Neutrophil (primary cell): ENCODE data around the gene HSF4.

Experiments used
- H3K27ac ChIP-seq: fragments of 200-600 bp; sonication (generic); 2 replicates; pipeline ENCODE4 v1.5.1; 2016; ENCODE audit warnings: mild to moderate bottlenecking, moderate library complexity
- H3K27me3 ChIP-seq: fragments of 200-600 bp; sonication (generic); 2 replicates; pipeline ENCODE4 v1.6.0; 2016; ENCODE audit warnings: mild to moderate bottlenecking
- H3K36me3 ChIP-seq: fragments of 200-600 bp; sonication (generic); 2 replicates; pipeline ENCODE4 v1.5.1; 2017
- H3K4me1 ChIP-seq, 2 experiments: fragments of 200-600 bp in 1 of 2; sonication (generic) in 1 of 2; 1 replicate in 1 of 2; 2 replicates in 1 of 2; pipeline versions ENCODE4 v1.5.1 to v1.6.1; 2013 to 2016; ENCODE audit warnings: low read depth in 1 of 2, low read length in 1 of 2, mild to moderate bottlenecking in 1 of 2, moderate library complexity in 1 of 2; ENCODE audit not compliant: control insufficient read depth in 1 of 2, insufficient read depth in 1 of 2
- H3K4me3 ChIP-seq, 2 experiments: fragments of 200-600 bp in 1 of 2; sonication (generic) in 1 of 2; 1 replicate in 1 of 2; 2 replicates in 1 of 2; pipeline ENCODE4 v1.5.1; 2013 to 2016; ENCODE audit warnings: low read depth in 1 of 2, low read length in 1 of 2, mild to moderate bottlenecking in 1 of 2, moderate library complexity in 1 of 2
- H3K9me3 ChIP-seq: fragments of 200-600 bp; sonication (generic); 2 replicates; pipeline ENCODE4 v1.5.1; 2016
- CTCF ChIP-seq: fragments of 200-600 bp; sonication (generic); IDR thresholded peaks from 2 replicates; pipeline ENCODE4 v1.5.1; 2016; ENCODE audit warnings: antibody characterized with exemption

Gene HSF4

GRCh38 chr16:67187175-67187890 lies 22.8 kb downstream of the HSF4 start:
- H3K4me1 ChIP-seq, result peaks cover 35 to 38% of the 10 kb centered on the region in 2 experiments
- TF ChIP-seq CTCF, result no peak
- H3K4me3 ChIP-seq, result no peak overlapping the region
- no peaks in the 10 kb centered on the region for H3K36me3 ChIP-seq
- peaks cover 30% of the 10 kb centered on the region for H3K27me3 ChIP-seq
- no peak overlapping the region for H3K27ac ChIP-seq
- H3K9me3 ChIP-seq, result no peaks in the 10 kb centered on the region

- TF ChIP-seq CTCF, result no peak
- H3K4me1 ChIP-seq, result peaks cover 39 to 40% of the 10 kb centered on the region in 2 experiments
- H3K9me3 ChIP-seq, result no peaks in the 10 kb centered on the region
Measured at GRCh38 chr16:67188323-67188722, 23.8 kb downstream of the HSF4 start.

GRCh38 chr16:67188798-67189197 lies 24.3 kb downstream of the HSF4 start:
- Histone ChIP-seq H3K27ac (no peak overlapping the region), H3K9me3 (no peaks in the 10 kb centered on the region), H3K36me3 (peaks cover 5% of the 10 kb centered on the region), H3K4me1 (peaks cover 40 to 42% of the 10 kb centered on the region in 2 experiments), H3K4me3 (no peak overlapping the region), H3K27me3 (peaks cover 30% of the 10 kb centered on the region)
- no peak for TF ChIP-seq CTCF

More at GRCh38 chr16:67188323-67188722, 23.8 kb downstream of the HSF4 start:
- Histone ChIP-seq H3K4me3 (no peak overlapping the region), H3K27me3 (peaks cover 30% of the 10 kb centered on the region), H3K36me3 (peaks cover 5% of the 10 kb centered on the region), H3K27ac (no peak overlapping the region)

DNA sequence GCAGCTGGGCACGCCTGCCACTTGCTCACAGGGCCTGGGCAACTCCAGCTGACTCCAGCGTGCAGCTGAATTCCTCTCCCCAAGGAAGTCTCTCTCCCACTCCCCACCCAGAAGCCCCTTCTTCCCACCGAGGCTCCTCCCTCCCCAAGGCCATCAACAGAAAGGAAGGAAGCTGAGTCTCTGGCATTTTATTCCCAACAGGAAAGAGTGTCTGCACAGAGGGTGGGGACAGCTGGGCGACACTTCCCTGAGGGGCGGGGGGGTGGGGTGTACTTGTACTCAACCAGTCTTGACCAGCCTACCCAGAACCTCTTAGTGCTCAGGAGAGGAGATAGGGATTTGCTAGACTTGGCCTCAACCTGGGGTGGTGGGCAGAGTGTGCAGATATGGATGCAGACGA lies 25.5 kb downstream of the HSF4 start, which contains the start of gene EXOC3L1:
Gene EXOC3L1 (minus strand): TSS at position 96 of the 400 bp plus-strand sequence. CDS start 460 bp downstream, outside the sequence.
- H3K27ac ChIP-seq, result no peak within 1 kb of the TSS
- H3K4me3 ChIP-seq, result no peak within 1 kb of the TSS
- H3K27me3 ChIP-seq, result peaks cover 21% of the 10 kb centered on the region
- peaks cover 31 to 35% of the 10 kb centered on the region in 2 experiments for H3K4me1 ChIP-seq
- H3K36me3 ChIP-seq, result peaks cover 17% of the 10 kb centered on the region
- TF ChIP-seq CTCF, result no peak
- no peaks in the 10 kb centered on the region for H3K9me3 ChIP-seq

DNA sequence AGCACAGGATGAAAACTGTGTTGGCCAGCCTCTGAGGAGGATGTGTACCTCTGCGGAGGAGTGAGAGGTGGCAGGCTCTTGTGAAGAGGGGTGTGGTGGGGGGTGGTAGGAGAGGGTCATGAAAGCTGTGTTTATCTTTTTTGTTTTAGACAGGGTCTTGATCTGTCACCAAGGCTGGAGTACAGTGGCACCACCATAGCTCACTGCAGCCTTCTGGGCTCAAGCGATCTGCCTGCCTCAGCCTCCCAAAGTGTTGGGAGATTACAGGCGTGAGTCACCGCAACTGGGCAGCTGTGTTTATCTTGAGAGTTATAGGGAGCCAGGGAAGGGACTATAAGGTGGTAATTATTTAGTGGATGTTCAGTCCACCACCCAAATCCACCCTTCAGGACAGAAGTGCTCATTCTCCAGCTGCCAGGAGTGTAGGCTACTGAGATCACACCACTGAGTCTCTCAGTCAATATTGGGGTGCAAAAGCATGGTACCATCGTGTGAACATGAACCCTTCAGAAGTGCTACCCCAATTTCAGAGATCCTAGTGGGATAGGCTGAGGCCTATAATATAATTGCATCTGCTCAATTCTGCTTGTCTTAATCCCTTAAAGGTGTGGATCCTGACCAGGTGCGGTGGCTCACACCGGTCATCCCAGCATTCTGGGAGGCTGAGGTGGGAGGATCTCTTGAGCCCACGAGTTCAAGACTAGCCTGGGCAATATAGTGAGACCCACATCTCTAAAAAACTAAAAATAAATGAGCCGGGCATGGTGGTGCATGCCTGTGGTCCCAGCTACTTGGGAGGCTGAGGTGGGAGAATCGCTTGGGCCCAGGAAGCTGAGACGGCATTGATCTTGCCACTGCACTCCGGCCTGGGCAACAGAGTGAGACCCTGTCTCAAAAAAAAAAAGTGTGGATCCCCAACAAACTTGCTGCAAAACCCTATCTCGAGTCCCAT lies 26.2 kb downstream of the HSF4 start:
- peaks cover 24% of the 10 kb centered on the region for H3K36me3 ChIP-seq
- no peak for TF ChIP-seq CTCF
- no peaks in the 10 kb centered on the region for H3K9me3 ChIP-seq
- H3K4me1 ChIP-seq, result peaks cover 24 to 28% of the 10 kb centered on the region in 2 experiments
- peaks cover 14% of the 10 kb centered on the region for H3K27me3 ChIP-seq
- H3K27ac ChIP-seq, result no peak overlapping the region
- no peak overlapping the region for H3K4me3 ChIP-seq
